Transverse colon (tissue), 4 donors: Measurements from ENCODE around the gene BZW1. TPM values are rescaled to one million over a fixed set of nuclear protein-coding genes. Genes with fewer than 3 reads are reported as not detected.

ENCODE experiments used
- DNase-seq: peaks from one replicate; pipeline ENCODE4 v3.0.0-alpha.2; 2019
- H3K27ac ChIP-seq, 4 donors: fragments of 200-600 bp; sonication (generic); 2 replicates each; pipeline ENCODE4 v1.5.1; 2016 to 2018; ENCODE audit warnings: inconsistent platforms in 4 of 4
- H3K27me3 ChIP-seq: fragments of 200-600 bp; sonication (generic); 2 replicates; pipeline ENCODE4 v1.5.1; 2017; ENCODE audit warnings: inconsistent platforms
- H3K36me3 ChIP-seq, 4 donors: fragments of 200-600 bp; sonication (generic); 2 replicates each; pipeline ENCODE4 v1.5.1; 2017 to 2019; ENCODE audit warnings: inconsistent platforms in 4 of 4
- H3K4me1 ChIP-seq, 4 donors: fragments of 200-600 bp; sonication (generic); 2 replicates each; pipeline ENCODE4 v1.5.1; 2017 to 2020; ENCODE audit warnings: inconsistent platforms in 4 of 4
- H3K4me3 ChIP-seq, 4 donors: fragments of 200-600 bp; sonication (generic); 1 replicate in 1 of 4; 2 replicates in 3 of 4; pipeline versions ENCODE4 v1.5.1 to v1.6.1; 2017 to 2019; ENCODE audit warnings: inconsistent platforms in 4 of 4
- H3K9me3 ChIP-seq, 2 donors: fragments of 200-600 bp; sonication (generic); 2 replicates each; pipeline ENCODE4 v1.5.1; 2017 to 2019; ENCODE audit warnings: inconsistent platforms in 2 of 2
- EP300 ChIP-seq: sonication (generic); formaldehyde crosslinking; IDR thresholded peaks from one replicate; pipeline ENCODE4 v1.6.1; 2017; ENCODE audit warnings: antibody characterized with exemption, low read depth
- POLR2A ChIP-seq: fragments of 450-650 bp; IDR thresholded peaks from one replicate; pipeline ENCODE4 v1.6.1; 2016; ENCODE audit warnings: antibody characterized with exemption, mild to moderate bottlenecking, moderate library complexity
- POLR2AphosphoS5 ChIP-seq, 3 donors: sonication (generic); formaldehyde crosslinking; IDR thresholded peaks; one replicate each; pipeline ENCODE4 v1.6.1; 2016; ENCODE audit warnings: antibody characterized with exemption in 3 of 3
- WGBS, 2 donors: methylation state at CpG; one replicate each; pipeline ENCODE4 v1.1.5; 2018; ENCODE audit warnings: low coverage in 1 of 2; 5-methylcytosine and 5-hydroxymethylcytosine counted together
- in situ Hi-C, 4 donors: fragments of 200-750 bp; cut with MboI; loops; one replicate each; pipeline versions ENCODE4 v1.15.0 to v1.15.1; 2017; ENCODE audit warnings: low sequenced_read_pairs in 3 of 4, low pct_ligation_motif_present in 1 of 4, low pct_unique_long_range_greater_than_20kb in 1 of 4
- intact Hi-C: fragments of 100-400 bp; cut with DNase I; formaldehyde crosslinking; loops from one replicate; pipeline ENCODE4 v1.15.1; 2023; ENCODE audit warnings: low total_unique reads
- total RNA-seq, 4 donors: library from RNA; depleted of rRNA; stranded (reverse); fragments of >200 nt; gene quantifications; one replicate each; pipeline ENCODE4 v1.1.0, GENCODE V29; 2016
- TF ChIP-seq, protein P1 (sequence below), 5 experiments: fragments of 200-600 bp in 3 of 5; fragments of 450-650 bp in 2 of 5; sonication (generic) in 3 of 5; IDR thresholded peaks; 1 replicate in 2 of 5; 2 replicates in 3 of 5; pipeline ENCODE4 v1.5.1; 2016 to 2017; ENCODE audit warnings: antibody characterized with exemption in 5 of 5, inconsistent platforms in 3 of 5, mild to moderate bottlenecking in 2 of 5, moderate library complexity in 1 of 5

BZW1 gene
- total RNA-seq, 4 donors from 2014 or later: 17.1 to 167 (median 110) TPM

DNA sequence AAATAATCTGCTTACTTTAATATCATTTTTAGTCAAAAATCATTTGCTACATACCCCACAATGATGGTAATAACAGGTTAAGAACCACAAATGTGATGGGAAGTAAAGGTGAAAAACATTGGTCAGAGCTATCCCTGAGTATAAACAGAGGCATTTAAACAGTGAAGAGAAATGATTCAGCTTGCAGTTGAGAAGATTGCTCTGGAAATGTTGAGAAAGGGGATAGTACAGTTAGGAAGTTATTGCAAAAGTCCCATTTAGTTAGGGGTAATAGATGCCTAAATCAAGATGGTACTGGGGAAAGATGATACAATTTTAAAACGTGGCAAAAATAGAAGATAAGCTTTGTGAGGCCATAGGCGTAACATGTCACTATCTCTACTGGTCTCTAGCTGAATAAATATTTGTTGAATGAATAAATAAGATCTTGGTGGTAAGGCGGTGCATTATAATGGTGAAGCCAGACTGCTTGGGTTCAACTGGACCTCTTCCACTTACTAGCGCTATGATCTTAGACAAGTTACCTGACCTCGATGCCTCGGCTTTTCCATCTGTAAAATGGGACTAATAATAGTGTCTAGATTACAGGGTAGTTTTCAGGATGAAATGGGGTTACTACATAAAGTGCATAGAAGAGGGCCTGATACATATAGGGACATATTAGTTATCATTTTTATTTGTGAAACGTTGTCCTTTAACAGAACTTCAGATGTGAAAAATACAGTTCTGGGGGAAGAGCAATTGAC lies 2.0 kb upstream of the BZW1 start:
- intact Hi-C loops (loop anchor here (2.0 kb wide), 2 partner anchors 79 to 97 kb away; partner anchors contain the start of genes NIF3L1 and PPIL3), in situ Hi-C loops (loop anchor here in 2 of 4 donors (10.0 to 25.0 kb wide), 3 partner anchors 55 to 97 kb away; partner anchors contain the start of gene CLK1 (in 1 of the 2))
- Histone ChIP-seq H3K27ac (peak overlapping the region; percentile 99 to 100 (median 100)), H3K27me3 (no peaks in the 10 kb centered on the region), H3K36me3 (peaks cover 0 to 5% (median 0%) of the 10 kb centered on the region in 4 donors), H3K4me1 (peaks cover 20 to 33% (median 27%) of the 10 kb centered on the region in 4 donors), H3K9me3 (no peaks in the 10 kb centered on the region), H3K4me3 (no peak overlapping the region)
- TF ChIP-seq POLR2AphosphoS5 (IDR thresholded peaks at IDR 0.05) (no peak), POLR2A (no peak)
- TF ChIP-seq, protein P1, sequence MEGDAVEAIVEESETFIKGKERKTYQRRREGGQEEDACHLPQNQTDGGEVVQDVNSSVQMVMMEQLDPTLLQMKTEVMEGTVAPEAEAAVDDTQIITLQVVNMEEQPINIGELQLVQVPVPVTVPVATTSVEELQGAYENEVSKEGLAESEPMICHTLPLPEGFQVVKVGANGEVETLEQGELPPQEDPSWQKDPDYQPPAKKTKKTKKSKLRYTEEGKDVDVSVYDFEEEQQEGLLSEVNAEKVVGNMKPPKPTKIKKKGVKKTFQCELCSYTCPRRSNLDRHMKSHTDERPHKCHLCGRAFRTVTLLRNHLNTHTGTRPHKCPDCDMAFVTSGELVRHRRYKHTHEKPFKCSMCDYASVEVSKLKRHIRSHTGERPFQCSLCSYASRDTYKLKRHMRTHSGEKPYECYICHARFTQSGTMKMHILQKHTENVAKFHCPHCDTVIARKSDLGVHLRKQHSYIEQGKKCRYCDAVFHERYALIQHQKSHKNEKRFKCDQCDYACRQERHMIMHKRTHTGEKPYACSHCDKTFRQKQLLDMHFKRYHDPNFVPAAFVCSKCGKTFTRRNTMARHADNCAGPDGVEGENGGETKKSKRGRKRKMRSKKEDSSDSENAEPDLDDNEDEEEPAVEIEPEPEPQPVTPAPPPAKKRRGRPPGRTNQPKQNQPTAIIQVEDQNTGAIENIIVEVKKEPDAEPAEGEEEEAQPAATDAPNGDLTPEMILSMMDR (IDR thresholded peaks at IDR 0.05): no peak
- DNase-seq: no peak
- 74 to 83% methylated on average over 6 to 7 of the region's 7 CpGs for WGBS, 2 donors

DNA sequence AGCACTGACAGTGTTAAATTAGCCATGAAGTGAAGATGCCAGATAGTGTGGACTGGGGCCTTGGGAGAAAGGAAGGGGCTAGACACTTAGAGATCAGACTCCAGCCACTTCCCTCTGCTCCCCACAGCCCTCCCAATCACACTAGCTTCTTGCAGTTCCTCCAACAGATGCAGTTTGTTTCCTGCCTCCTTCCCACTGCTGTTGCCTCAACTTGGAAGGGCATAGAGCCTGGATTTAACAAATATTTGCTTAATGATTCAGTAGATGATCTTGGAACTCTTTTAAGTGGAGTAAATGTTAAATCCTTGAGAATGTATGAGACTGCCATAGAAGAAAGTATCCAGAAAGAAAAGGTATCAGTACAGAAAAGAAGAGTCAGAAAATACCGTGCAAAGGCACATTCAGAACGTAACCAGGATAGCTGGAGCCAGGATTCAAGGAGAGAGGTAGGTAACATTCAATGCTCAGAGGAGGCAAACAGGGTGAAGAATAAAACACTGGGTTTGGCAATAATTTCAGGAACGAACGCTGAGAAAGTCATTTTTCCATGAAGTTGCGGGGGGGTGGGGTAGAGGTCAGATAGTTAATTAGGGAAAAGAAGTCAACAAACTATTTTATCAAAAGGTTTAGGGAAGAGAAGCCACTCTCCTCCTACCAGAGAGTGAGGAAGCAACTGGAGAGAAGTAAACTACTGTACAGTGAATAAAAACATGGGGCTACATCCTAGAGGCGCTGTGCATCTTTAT lies 1.3 kb upstream of the BZW1 start:
- WGBS, 2 donors: 22 to 35% methylated on average over 6 of the region's 6 CpGs

DNA sequence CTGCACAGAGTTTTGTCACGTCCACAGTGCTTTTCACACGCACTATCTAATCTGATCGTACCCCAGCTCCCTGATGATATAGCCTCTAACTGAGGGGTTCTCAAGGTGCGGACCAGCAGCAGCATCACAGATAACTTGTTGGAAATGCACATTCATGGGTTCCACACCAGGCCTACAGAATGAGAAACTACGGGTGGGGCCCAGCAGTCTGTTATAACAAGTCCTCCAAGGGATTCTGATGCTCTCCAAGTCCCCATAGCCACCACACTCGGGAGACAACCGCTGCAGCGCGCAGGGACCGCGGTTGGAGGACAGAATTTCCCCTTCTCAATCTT lies 745 bp upstream of the BZW1 start:
- no peaks in the 10 kb centered on the region for H3K9me3 ChIP-seq
- peaks cover 0 to 13% (median 5%) of the 10 kb centered on the region in 4 donors for H3K36me3 ChIP-seq
- in situ Hi-C loops: loop anchor here in 2 of 4 donors (10.0 to 25.0 kb wide), 3 partner anchors 54 to 99 kb away; partner anchors contain the start of gene CLK1 (in 1 of the 2)
- no peaks in the 10 kb centered on the region for H3K27me3 ChIP-seq
- no peak for DNase-seq
- intact Hi-C loops: loop anchor here (2.0 kb wide), 2 partner anchors 78 to 98 kb away; partner anchors contain the start of genes NIF3L1 and PPIL3
- H3K4me3 ChIP-seq: peak overlapping the region; percentile 47 to 96 (median 94)
- peaks cover 20 to 39% (median 27%) of the 10 kb centered on the region in 4 donors for H3K4me1 ChIP-seq
- TF ChIP-seq EP300 (no peak), POLR2AphosphoS5 (IDR thresholded peaks at IDR 0.05) (no peak), POLR2A (no peak)
- TF ChIP-seq, protein P1 (IDR thresholded peaks at IDR 0.05): no peak
- H3K27ac ChIP-seq: peak overlapping the region; percentile 99 to 100 (median 100)
- WGBS, 2 donors: 10 to 20% methylated on average over 1 to 4 of the region's 11 CpGs

More for the DNA sequence above, 1.3 kb upstream of the BZW1 start:
- Histone ChIP-seq H3K9me3 (no peaks in the 10 kb centered on the region), H3K4me3 (peak overlapping the region; percentile 47 to 96 (median 94)), H3K4me1 (peaks cover 20 to 39% (median 27%) of the 10 kb centered on the region in 4 donors), H3K36me3 (peaks cover 0 to 8% (median 2%) of the 10 kb centered on the region in 4 donors), H3K27me3 (no peaks in the 10 kb centered on the region), H3K27ac (peak overlapping the region; percentile 99 to 100 (median 100))
- DNase-seq: no peak
- in situ Hi-C loops: loop anchor here in 2 of 4 donors (10.0 to 25.0 kb wide), 3 partner anchors 54 to 98 kb away; partner anchors contain the start of gene CLK1 (in 1 of the 2)
- intact Hi-C loops: loop anchor here (2.0 kb wide), 2 partner anchors 78 to 98 kb away; partner anchors contain the start of genes NIF3L1 and PPIL3
- TF ChIP-seq POLR2AphosphoS5 (IDR thresholded peaks at IDR 0.05) (peak in 1 of 3 donors; percentile 38), EP300 (no peak)

DNA sequence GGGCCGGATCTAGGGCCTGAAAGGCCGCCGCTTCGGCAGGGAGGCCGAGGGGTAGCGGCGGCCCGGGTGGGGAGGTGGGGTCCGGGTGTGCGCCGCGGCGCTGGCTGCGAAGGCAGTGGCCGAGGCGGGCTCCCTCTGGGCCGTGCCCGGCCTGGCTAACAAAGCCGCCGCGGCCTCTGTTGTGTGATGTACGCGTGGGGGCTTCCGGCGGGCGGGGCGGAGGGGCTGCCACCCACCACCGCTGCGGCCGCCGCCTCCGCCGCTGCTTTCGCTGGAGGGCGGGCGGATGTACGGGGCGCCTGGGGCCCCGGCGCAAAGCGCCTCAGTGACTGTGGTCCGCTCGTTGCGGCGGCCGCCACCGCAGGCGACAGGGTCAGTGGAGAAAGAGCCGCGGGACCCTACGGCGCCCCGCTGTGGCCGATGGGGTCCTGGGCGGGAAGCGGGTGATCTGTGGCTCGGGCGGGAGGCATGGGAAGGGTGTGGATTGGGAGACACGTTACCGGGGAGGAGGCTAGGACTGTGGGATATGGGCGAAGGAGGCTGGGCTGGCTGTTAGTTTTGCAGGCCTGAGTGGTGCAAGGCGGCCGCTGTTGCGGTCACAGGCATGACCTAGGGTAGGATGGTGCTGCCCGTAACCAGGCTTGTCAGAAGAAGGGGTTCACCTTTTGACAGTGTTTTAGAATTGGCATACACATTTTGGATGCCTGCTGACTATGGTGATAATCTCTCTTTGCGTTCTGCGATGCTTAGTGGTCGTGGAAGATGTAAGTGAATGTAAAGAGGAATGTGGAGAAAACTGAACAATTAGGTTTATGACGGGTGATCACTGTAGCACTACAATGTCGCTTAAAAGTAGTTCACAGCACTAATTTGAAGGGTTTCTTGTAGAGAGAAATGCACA lies 662 bp downstream of the BZW1 start:
- DNase-seq: peak; percentile 88
- Histone ChIP-seq H3K4me1 (peaks cover 20 to 39% (median 27%) of the 10 kb centered on the region in 4 donors), H3K27ac (peak overlapping the region; percentile 99 to 100 (median 100)), H3K4me3 (peak overlapping the region; percentile 84 to 96 (median 94)), H3K36me3 (peaks cover 0 to 24% (median 12%) of the 10 kb centered on the region in 4 donors), H3K9me3 (no peaks in the 10 kb centered on the region), H3K27me3 (no peaks in the 10 kb centered on the region)
- WGBS, 2 donors: 2 to 3% methylated on average over 5 to 28 of the region's 70 CpGs
- TF ChIP-seq EP300 (no peak), POLR2AphosphoS5 (IDR thresholded peaks at IDR 0.05) (peak in 2 of 3 donors; percentile 8 to 58), POLR2A (no peak)
- TF ChIP-seq, protein P1 (IDR thresholded peaks at IDR 0.05): peak; percentile 45 to 72 (median 50)
- in situ Hi-C loops (loop anchor here in 2 of 4 donors (10.0 to 25.0 kb wide), 3 partner anchors 52 to 100 kb away; partner anchors contain the start of gene CLK1 (in 1 of the 2)), intact Hi-C loops (no loop called here)
